Measurements from ENCODE around the gene BANF1. TPM values are rescaled to one million over a fixed set of nuclear protein-coding genes. Genes with fewer than 3 reads are reported as not detected.

The BANF1 gene
- total and polyA plus RNA-seq, 4 donors: 10.7 to 100.0 (median 47.0) TPM

- Histone ChIP-seq H3K4me1 (ENCODE audit: control insufficient read depth in 4 of 4, insufficient read depth in 4 of 4, low read length in 3 of 4) (peaks cover 3 to 9% (median 4%) of the 10 kb centered on the region in 4 donors), H3K9ac (ENCODE audit: low read depth in 1 of 2, low read length in 2 of 2) (no peak overlapping the region), H3K9me3 (ENCODE audit: control insufficient read depth in 4 of 4, low read length in 3 of 4) (no peaks in the 10 kb centered on the region), H3K27me3 (ENCODE audit: control insufficient read depth in 4 of 4, insufficient read depth in 4 of 4, low read length in 3 of 4) (no peaks in the 10 kb centered on the region), H3K4me3 (ENCODE audit: low read depth in 1 of 3, low read length in 3 of 3) (no peak overlapping the region), H3K36me3 (ENCODE audit: control insufficient read depth in 4 of 4, insufficient read depth in 3 of 4, low read depth in 1 of 4, low read length in 3 of 4) (no peaks in the 10 kb centered on the region), H3K27ac (ENCODE audit: low read depth in 1 of 2, low read length in 2 of 2) (no peak overlapping the region)
- no peak for DNase-seq (ENCODE audit: low spot score)
- TF ChIP-seq EGR1 (IDR thresholded peaks at IDR 0.05; ENCODE audit: low read depth in 2 of 2): no peak
- no peak for TF ChIP-seq YY1 (IDR thresholded peaks at IDR 0.05)
- TF ChIP-seq FOXA1 (IDR thresholded peaks at IDR 0.05): no peak
- no peak for TF ChIP-seq HNF4G (IDR thresholded peaks at IDR 0.05)
- TF ChIP-seq JUND (IDR thresholded peaks at IDR 0.05): no peak
- no peak for TF ChIP-seq REST (IDR thresholded peaks at IDR 0.05)
- no peak for TF ChIP-seq TAF1 (conservative IDR thresholded peaks at IDR 0.05)
- no peak for TF ChIP-seq GABPA (IDR thresholded peaks at IDR 0.05 in 1 of 2, conservative IDR thresholded peaks at IDR 0.05 in 1 of 2)
- TF ChIP-seq RAD21 (IDR thresholded peaks at IDR 0.05): no peak
- TF ChIP-seq RXRA (IDR thresholded peaks at IDR 0.05): no peak
- TF ChIP-seq FOXA2 (IDR thresholded peaks at IDR 0.05): no peak
- no peak for TF ChIP-seq ATF3 (IDR thresholded peaks at IDR 0.05)
- TF ChIP-seq SP1 (IDR thresholded peaks at IDR 0.05): no peak
- TF ChIP-seq NR2F2 (IDR thresholded peaks at IDR 0.05): no peak
- no peak for TF ChIP-seq MAX (IDR thresholded peaks at IDR 0.05)
- no peak for TF ChIP-seq ZBTB33 (IDR thresholded peaks at IDR 0.05)
- 95% methylated on average over 20 of the region's 20 CpGs for WGBS
Observed at GRCh38 chr11:65953471-65953870, 48.8 kb upstream of the BANF1 start.

- TF ChIP-seq RXRA (IDR thresholded peaks at IDR 0.05) (no peak), YY1 (IDR thresholded peaks at IDR 0.05) (no peak), NR2F2 (IDR thresholded peaks at IDR 0.05) (no peak), MAX (IDR thresholded peaks at IDR 0.05) (no peak)
- WGBS: 89% methylated on average over 8 of the region's 8 CpGs
- Histone ChIP-seq H3K4me1 (ENCODE audit: control insufficient read depth in 4 of 4, insufficient read depth in 4 of 4, low read length in 3 of 4) (peaks cover 3 to 9% (median 4%) of the 10 kb centered on the region in 4 donors), H3K27ac (ENCODE audit: low read depth in 1 of 2, low read length in 2 of 2) (no peak overlapping the region), H3K27me3 (ENCODE audit: control insufficient read depth in 4 of 4, insufficient read depth in 4 of 4, low read length in 3 of 4) (no peaks in the 10 kb centered on the region), H3K9ac (ENCODE audit: low read depth in 1 of 2, low read length in 2 of 2) (no peak overlapping the region), H3K9me3 (ENCODE audit: control insufficient read depth in 4 of 4, low read length in 3 of 4) (no peaks in the 10 kb centered on the region), H3K36me3 (ENCODE audit: control insufficient read depth in 4 of 4, insufficient read depth in 3 of 4, low read depth in 1 of 4, low read length in 3 of 4) (no peaks in the 10 kb centered on the region), H3K4me3 (ENCODE audit: low read depth in 1 of 3, low read length in 3 of 3) (no peak overlapping the region)
- DNase-seq (ENCODE audit: low spot score): no peak
Observed at GRCh38 chr11:65954771-65955170, 47.5 kb upstream of the BANF1 start.
